ENCODE results near the gene CARD14. TPM values are rescaled to one million over a fixed set of nuclear protein-coding genes. Genes with fewer than 3 reads are reported as not detected.

Gene CARD14
- total RNA-seq, 1 experiment from 2014 or later = 2.3 TPM

DNA sequence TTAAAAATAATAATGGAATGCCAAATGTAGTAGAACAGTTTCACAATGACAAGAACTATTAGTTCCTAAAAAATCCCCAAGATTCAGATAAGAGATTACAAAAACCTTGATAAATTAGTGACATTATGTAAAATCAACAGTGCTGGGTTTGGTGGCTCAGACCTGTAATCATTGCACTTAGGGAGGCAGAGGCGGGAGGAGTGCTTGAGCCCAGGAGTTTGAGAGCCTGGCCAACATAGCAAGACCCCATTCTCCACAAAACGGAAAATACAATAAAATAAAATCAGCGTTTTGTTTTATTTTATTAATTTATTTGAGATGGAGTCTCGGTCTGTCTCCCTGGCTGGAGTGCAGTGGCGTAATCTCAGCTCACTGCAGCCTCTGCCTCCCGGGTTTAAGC, 4.1 kb downstream of the CARD14 start:
- no TSS peak for BruUV-seq (replicated peaks)
- intact Hi-C loops (cut with micrococcal nuclease) = no loop called here
- H3F3A ChIP-seq (ENCODE audit: low read length, unreplicated experiment) = no peaks in the 10 kb centered on the region
- H3K27ac ChIP-seq (ENCODE audit: low read length) = no peak overlapping the region
- DNase-seq (no peak), ATAC-seq (no peak)
- H3K79me2 ChIP-seq (ENCODE audit: low read length) = no peaks in the 10 kb centered on the region
- H3K4me2 ChIP-seq (ENCODE audit: low read length) = no peak overlapping the region
- no peaks in the 10 kb centered on the region for H3K9me2 ChIP-seq (replicated peaks; ENCODE audit: low read length)
- no peak overlapping the region for H3K4me3 ChIP-seq (ENCODE audit: low read length)
- peaks cover 10% of the 10 kb centered on the region for H3K4me1 ChIP-seq (ENCODE audit: insufficient read depth, low read length)
- no peaks in the 10 kb centered on the region for H3K9me3 ChIP-seq (ENCODE audit: low read length)
- ChIA-PET CTCF (no interaction called here), POLR2A (ENCODE audit: unreplicated experiment) (interaction anchor here (0.7 kb wide), 1 partner anchor 32 kb away, joined by 10 read pairs; no protein-coding TSS in a partner anchor)
- no peak overlapping the region for H3K9ac ChIP-seq (ENCODE audit: low read length)
- H3K36me3 ChIP-seq (ENCODE audit: low read depth, low read length) = no peaks in the 10 kb centered on the region
- no peaks in the 10 kb centered on the region for H4K20me1 ChIP-seq (ENCODE audit: low read length)
- H2AFZ ChIP-seq (ENCODE audit: low read length) = no peak overlapping the region
- TF ChIP-seq, protein P1, sequence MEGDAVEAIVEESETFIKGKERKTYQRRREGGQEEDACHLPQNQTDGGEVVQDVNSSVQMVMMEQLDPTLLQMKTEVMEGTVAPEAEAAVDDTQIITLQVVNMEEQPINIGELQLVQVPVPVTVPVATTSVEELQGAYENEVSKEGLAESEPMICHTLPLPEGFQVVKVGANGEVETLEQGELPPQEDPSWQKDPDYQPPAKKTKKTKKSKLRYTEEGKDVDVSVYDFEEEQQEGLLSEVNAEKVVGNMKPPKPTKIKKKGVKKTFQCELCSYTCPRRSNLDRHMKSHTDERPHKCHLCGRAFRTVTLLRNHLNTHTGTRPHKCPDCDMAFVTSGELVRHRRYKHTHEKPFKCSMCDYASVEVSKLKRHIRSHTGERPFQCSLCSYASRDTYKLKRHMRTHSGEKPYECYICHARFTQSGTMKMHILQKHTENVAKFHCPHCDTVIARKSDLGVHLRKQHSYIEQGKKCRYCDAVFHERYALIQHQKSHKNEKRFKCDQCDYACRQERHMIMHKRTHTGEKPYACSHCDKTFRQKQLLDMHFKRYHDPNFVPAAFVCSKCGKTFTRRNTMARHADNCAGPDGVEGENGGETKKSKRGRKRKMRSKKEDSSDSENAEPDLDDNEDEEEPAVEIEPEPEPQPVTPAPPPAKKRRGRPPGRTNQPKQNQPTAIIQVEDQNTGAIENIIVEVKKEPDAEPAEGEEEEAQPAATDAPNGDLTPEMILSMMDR (conservative IDR thresholded peaks at IDR 0.05; ENCODE audit: low read depth, low read length) = no peak
- TF ChIP-seq EZH2phosphoT487 (IDR thresholded peaks at IDR 0.05; ENCODE audit: borderline replicate concordance, low read length) = no peak
- no peak for TF ChIP-seq EZH2 (IDR thresholded peaks at IDR 0.05; ENCODE audit: low read length, unreplicated experiment)
- no peaks in the 10 kb centered on the region for H3K27me3 ChIP-seq (ENCODE audit: low read length)

GRCh38 chr17:80176757-80177156, 6.9 kb downstream of the CARD14 start:
- ATAC-seq (no peak), DNase-seq (no peak)
- TF ChIP-seq EZH2 (IDR thresholded peaks at IDR 0.05; ENCODE audit: low read length, unreplicated experiment) = no peak
- TF ChIP-seq EZH2phosphoT487 (IDR thresholded peaks at IDR 0.05; ENCODE audit: borderline replicate concordance, low read length) = no peak
- TF ChIP-seq, protein P1 (conservative IDR thresholded peaks at IDR 0.05; ENCODE audit: low read depth, low read length) = no peak
- H3K79me2 ChIP-seq (ENCODE audit: low read length) = no peaks in the 10 kb centered on the region
- H4K20me1 ChIP-seq (ENCODE audit: low read length) = no peaks in the 10 kb centered on the region
- H3K27me3 ChIP-seq (ENCODE audit: low read length) = no peaks in the 10 kb centered on the region
- CTCF ChIA-PET = no interaction called here
- H3K9ac ChIP-seq (ENCODE audit: low read length) = no peak overlapping the region
- no peaks in the 10 kb centered on the region for H3K36me3 ChIP-seq (ENCODE audit: low read depth, low read length)
- intact Hi-C loops (cut with micrococcal nuclease) = no loop called here
- H3K9me2 ChIP-seq (replicated peaks; ENCODE audit: low read length) = no peaks in the 10 kb centered on the region
- H3K27ac ChIP-seq (ENCODE audit: low read length) = no peak overlapping the region
- no peak overlapping the region for H3K4me2 ChIP-seq (ENCODE audit: low read length)
- no peaks in the 10 kb centered on the region for H3F3A ChIP-seq (ENCODE audit: low read length, unreplicated experiment)
- POLR2A ChIA-PET (ENCODE audit: unreplicated experiment) = no interaction called here
- no peaks in the 10 kb centered on the region for H3K9me3 ChIP-seq (ENCODE audit: low read length)
- H2AFZ ChIP-seq (ENCODE audit: low read length) = no peak overlapping the region
- no TSS peak for BruUV-seq (replicated peaks)
- H3K4me1 ChIP-seq (ENCODE audit: insufficient read depth, low read length) = no peaks in the 10 kb centered on the region
- H3K4me3 ChIP-seq (ENCODE audit: low read length) = no peak overlapping the region

GRCh38 chr17:80177986-80178595, 8.3 kb downstream of the CARD14 start:
- no peaks in the 10 kb centered on the region for H3K36me3 ChIP-seq (ENCODE audit: low read depth, low read length)
- H4K20me1 ChIP-seq (ENCODE audit: low read length) = no peaks in the 10 kb centered on the region
- no peaks in the 10 kb centered on the region for H3K27me3 ChIP-seq (ENCODE audit: low read length)
- ChIA-PET POLR2A (ENCODE audit: unreplicated experiment) (no interaction called here), CTCF (no interaction called here)
- BruUV-seq (replicated peaks) = no TSS peak
- no peaks in the 10 kb centered on the region for H3F3A ChIP-seq (ENCODE audit: low read length, unreplicated experiment)
- DNase-seq (no peak), ATAC-seq (no peak)
- H3K4me1 ChIP-seq (ENCODE audit: insufficient read depth, low read length) = no peaks in the 10 kb centered on the region
- H3K9me3 ChIP-seq (ENCODE audit: low read length) = no peaks in the 10 kb centered on the region
- no peaks in the 10 kb centered on the region for H3K9me2 ChIP-seq (replicated peaks; ENCODE audit: low read length)
- H3K4me2 ChIP-seq (ENCODE audit: low read length) = no peak overlapping the region
- no peaks in the 10 kb centered on the region for H3K79me2 ChIP-seq (ENCODE audit: low read length)
- H3K4me3 ChIP-seq (ENCODE audit: low read length) = no peak overlapping the region
- no peak overlapping the region for H3K27ac ChIP-seq (ENCODE audit: low read length)
- H2AFZ ChIP-seq (ENCODE audit: low read length) = no peak overlapping the region
- intact Hi-C loops (cut with micrococcal nuclease) = no loop called here
- TF ChIP-seq, protein P1 (conservative IDR thresholded peaks at IDR 0.05; ENCODE audit: low read depth, low read length) = no peak
- TF ChIP-seq EZH2phosphoT487 (IDR thresholded peaks at IDR 0.05; ENCODE audit: borderline replicate concordance, low read length) = no peak
- TF ChIP-seq EZH2 (IDR thresholded peaks at IDR 0.05; ENCODE audit: low read length, unreplicated experiment) = no peak
- no peak overlapping the region for H3K9ac ChIP-seq (ENCODE audit: low read length)

Measured in PC-3 (cell line).